GM12878 (cell line): ENCODE measurements around the gene FRRS1L. TPM values are rescaled to one million over a fixed set of nuclear protein-coding genes. Genes with fewer than 3 reads are reported as not detected.

Experiments used
- ATF7 ChIP-seq: fragments of 450-650 bp; IDR thresholded peaks from 2 replicates; pipeline ENCODE4 v1.6.1; 2016; ENCODE audit warnings: low read depth, mild to moderate bottlenecking
- BHLHE40 ChIP-seq, 2 experiments: fragments of 450-650 bp in 1 of 2; IDR thresholded peaks; 2 replicates each; pipeline ENCODE4 v1.6.1; 2011 to 2017; ENCODE audit warnings: low read depth in 2 of 2, borderline replicate concordance in 1 of 2, improper control_type of control experiment in 1 of 2, low read length in 1 of 2, mild to moderate bottlenecking in 1 of 2
- CHD1 ChIP-seq: IDR thresholded peaks from 2 replicates; pipeline ENCODE4 v1.6.1; 2012; ENCODE audit warnings: low read depth, low read length, improper control_type of control experiment
- DPF2 ChIP-seq: fragments of 450-650 bp; IDR thresholded peaks from 2 replicates; pipeline ENCODE4 v1.6.1; 2017; ENCODE audit warnings: mild to moderate bottlenecking
- EED ChIP-seq: sonication (generic); IDR thresholded peaks from 2 replicates; pipeline ENCODE4 v1.6.1; 2016; ENCODE audit warnings: antibody characterized with exemption, low read depth
- EZH2 ChIP-seq: IDR thresholded peaks from 2 replicates; pipeline ENCODE4 v1.6.1; 2012; ENCODE audit warnings: low read depth, mild to moderate bottlenecking, control low read depth, inconsistent platforms, low read length, borderline replicate concordance; ENCODE audit not compliant: control insufficient read depth
- IRF4 ChIP-seq: IDR thresholded peaks from 2 replicates; pipeline ENCODE4 v1.6.1; 2011; ENCODE audit warnings: low read depth, low read length
- JUNB ChIP-seq: IDR thresholded peaks from 2 replicates; pipeline ENCODE4 v1.6.1; 2016; ENCODE audit warnings: antibody characterized with exemption, mild to moderate bottlenecking
- MTA2 ChIP-seq: fragments of 450-650 bp; IDR thresholded peaks from 2 replicates; pipeline ENCODE4 v1.6.1; 2016; ENCODE audit warnings: low read depth, mild to moderate bottlenecking, moderate library complexity
- NBN ChIP-seq: fragments of 450-650 bp; IDR thresholded peaks from 2 replicates; pipeline ENCODE4 v1.6.1; 2016
- PAX8 ChIP-seq: fragments of 450-650 bp; IDR thresholded peaks from 2 replicates; pipeline ENCODE4 v1.6.1; 2017; ENCODE audit warnings: mild to moderate bottlenecking, moderate library complexity
- POLR2AphosphoS2 ChIP-seq: IDR thresholded peaks from 2 replicates; pipeline ENCODE4 v1.6.1; 2011; ENCODE audit warnings: low read depth, mild to moderate bottlenecking, low read length, improper control_type of control experiment, moderate library complexity
- RUNX3 ChIP-seq: IDR thresholded peaks from 2 replicates; pipeline ENCODE4 v1.6.1; 2012; ENCODE audit warnings: low read length, inconsistent platforms
- SPI1 ChIP-seq: IDR thresholded peaks from 2 replicates; pipeline ENCODE4 v1.6.1; 2011; ENCODE audit warnings: low read depth, mild to moderate bottlenecking, low read length, moderate library complexity, borderline replicate concordance; ENCODE audit not compliant: insufficient read depth
- STAT1 ChIP-seq: fragments of 450-650 bp; conservative IDR thresholded peaks from 2 replicates; pipeline ENCODE4 v1.6.1; 2014; ENCODE audit warnings: antibody characterized with exemption, mild to moderate bottlenecking
- STAT3 ChIP-seq: IDR thresholded peaks from 2 replicates; pipeline ENCODE4 v1.6.1; 2011; ENCODE audit warnings: low read depth, low read length, improper control_type of control experiment
- ZNF274 ChIP-seq: IDR thresholded peaks from one replicate; pipeline ENCODE4 v1.8.0; 2011; ENCODE audit not compliant: insufficient read length, insufficient read depth
- ZNF384 ChIP-seq: IDR thresholded peaks from 2 replicates; pipeline ENCODE4 v1.6.1; 2012; ENCODE audit warnings: low read depth, mild to moderate bottlenecking, low read length, improper control_type of control experiment, borderline replicate concordance
- polyA plus RNA-seq, 11 experiments: library from polyadenylated mRNA; depleted of rRNA in 4 of 11; unstranded in 6 of 11; stranded (reverse) in 5 of 11; fragments of >200 nt; fragmentation: Nextera tagmentation in 4 of 11; fragmentation: Illumina TruSeq in 1 of 11; extraction: Ambion mirVana in 4 of 11; extraction: Trizol in 1 of 11; gene quantifications; 1 replicate in 1 of 11; 2 replicates in 10 of 11; pipeline versions ENCODE4 v1.2.1 to v1.2.3, GENCODE V29; 2011 to 2016; ENCODE audit warnings: inconsistent platforms in 2 of 11, missing spikeins in 2 of 11, low read depth in 1 of 11
- total RNA-seq, 4 experiments: library from RNA; depleted of rRNA in 3 of 4; stranded (reverse); fragments of >200 nt in 3 of 4; fragmentation: Illumina TruSeq in 1 of 4; extraction: Trizol in 1 of 4; gene quantifications; 2 replicates each; pipeline versions ENCODE4 v1.2.1 to v1.2.3, GENCODE V29; 2013 to 2021
- TF ChIP-seq, protein P1 (sequence below): fragments of 450-650 bp; IDR thresholded peaks from 2 replicates; pipeline ENCODE4 v1.6.1; 2017; ENCODE audit warnings: mild to moderate bottlenecking, moderate library complexity
- TF ChIP-seq, protein P2 (sequence below): IDR thresholded peaks from 2 replicates; pipeline ENCODE4 v1.6.1; 2011; ENCODE audit warnings: mild to moderate bottlenecking, low read depth, low read length, moderate library complexity; ENCODE audit not compliant: insufficient replicate concordance
- TF ChIP-seq, protein P3 (sequence below): IDR thresholded peaks from 2 replicates; pipeline ENCODE4 v1.6.1; 2011; ENCODE audit warnings: low read depth, low read length, improper control_type of control experiment, borderline replicate concordance
- TF ChIP-seq, protein P4 (sequence below): IDR thresholded peaks from 2 replicates; pipeline ENCODE4 v1.6.1; 2011; ENCODE audit warnings: borderline replicate concordance, low read depth, mild to moderate bottlenecking, moderate library complexity, low read length; ENCODE audit not compliant: insufficient read depth, poor library complexity, severe bottlenecking
- TF ChIP-seq, protein P5 (sequence below): fragments of 450-650 bp; IDR thresholded peaks from 2 replicates; pipeline ENCODE4 v1.6.1; 2017; ENCODE audit warnings: low read depth, mild to moderate bottlenecking, moderate library complexity

Gene FRRS1L
- total and polyA plus RNA-seq, 10 of the 15 experiments (the other 5 are each of a cell fraction or from before 2014, with no cell fraction given) = not detected

DNA sequence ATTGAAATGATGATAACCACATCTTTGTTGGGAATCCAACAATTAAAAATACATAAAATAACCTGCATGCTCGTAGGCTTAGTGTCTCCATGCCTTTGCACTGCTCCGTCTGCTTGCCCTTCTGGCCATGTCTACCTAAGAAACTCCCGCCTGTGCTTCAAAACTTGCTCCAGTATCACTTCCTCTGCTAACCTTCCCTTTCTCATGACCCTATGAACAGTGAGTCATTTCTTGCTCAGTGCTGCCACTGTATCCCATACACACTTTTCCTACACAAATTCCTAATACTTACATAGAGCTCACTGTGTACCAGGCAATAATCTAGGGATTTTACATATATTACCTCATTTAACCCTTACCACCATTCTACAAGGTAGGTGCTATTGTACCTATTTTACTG is 80.8 kb downstream of the FRRS1L start (continued):
- TF ChIP-seq, protein P1, sequence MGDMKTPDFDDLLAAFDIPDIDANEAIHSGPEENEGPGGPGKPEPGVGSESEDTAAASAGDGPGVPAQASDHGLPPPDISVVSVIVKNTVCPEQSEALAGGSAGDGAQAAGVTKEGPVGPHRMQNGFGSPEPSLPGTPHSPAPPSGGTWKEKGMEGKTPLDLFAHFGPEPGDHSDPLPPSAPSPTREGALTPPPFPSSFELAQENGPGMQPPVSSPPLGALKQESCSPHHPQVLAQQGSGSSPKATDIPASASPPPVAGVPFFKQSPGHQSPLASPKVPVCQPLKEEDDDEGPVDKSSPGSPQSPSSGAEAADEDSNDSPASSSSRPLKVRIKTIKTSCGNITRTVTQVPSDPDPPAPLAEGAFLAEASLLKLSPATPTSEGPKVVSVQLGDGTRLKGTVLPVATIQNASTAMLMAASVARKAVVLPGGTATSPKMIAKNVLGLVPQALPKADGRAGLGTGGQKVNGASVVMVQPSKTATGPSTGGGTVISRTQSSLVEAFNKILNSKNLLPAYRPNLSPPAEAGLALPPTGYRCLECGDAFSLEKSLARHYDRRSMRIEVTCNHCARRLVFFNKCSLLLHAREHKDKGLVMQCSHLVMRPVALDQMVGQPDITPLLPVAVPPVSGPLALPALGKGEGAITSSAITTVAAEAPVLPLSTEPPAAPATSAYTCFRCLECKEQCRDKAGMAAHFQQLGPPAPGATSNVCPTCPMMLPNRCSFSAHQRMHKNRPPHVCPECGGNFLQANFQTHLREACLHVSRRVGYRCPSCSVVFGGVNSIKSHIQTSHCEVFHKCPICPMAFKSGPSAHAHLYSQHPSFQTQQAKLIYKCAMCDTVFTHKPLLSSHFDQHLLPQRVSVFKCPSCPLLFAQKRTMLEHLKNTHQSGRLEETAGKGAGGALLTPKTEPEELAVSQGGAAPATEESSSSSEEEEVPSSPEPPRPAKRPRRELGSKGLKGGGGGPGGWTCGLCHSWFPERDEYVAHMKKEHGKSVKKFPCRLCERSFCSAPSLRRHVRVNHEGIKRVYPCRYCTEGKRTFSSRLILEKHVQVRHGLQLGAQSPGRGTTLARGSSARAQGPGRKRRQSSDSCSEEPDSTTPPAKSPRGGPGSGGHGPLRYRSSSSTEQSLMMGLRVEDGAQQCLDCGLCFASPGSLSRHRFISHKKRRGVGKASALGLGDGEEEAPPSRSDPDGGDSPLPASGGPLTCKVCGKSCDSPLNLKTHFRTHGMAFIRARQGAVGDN = no peak
- no peak for TF ChIP-seq EZH2
- TF ChIP-seq, protein P2, sequence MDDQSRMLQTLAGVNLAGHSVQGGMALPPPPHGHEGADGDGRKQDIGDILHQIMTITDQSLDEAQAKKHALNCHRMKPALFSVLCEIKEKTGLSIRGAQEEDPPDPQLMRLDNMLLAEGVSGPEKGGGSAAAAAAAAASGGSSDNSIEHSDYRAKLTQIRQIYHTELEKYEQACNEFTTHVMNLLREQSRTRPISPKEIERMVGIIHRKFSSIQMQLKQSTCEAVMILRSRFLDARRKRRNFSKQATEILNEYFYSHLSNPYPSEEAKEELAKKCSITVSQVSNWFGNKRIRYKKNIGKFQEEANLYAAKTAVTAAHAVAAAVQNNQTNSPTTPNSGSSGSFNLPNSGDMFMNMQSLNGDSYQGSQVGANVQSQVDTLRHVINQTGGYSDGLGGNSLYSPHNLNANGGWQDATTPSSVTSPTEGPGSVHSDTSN = no peak
- TF ChIP-seq NBN = 0 out of 2 replicates have a peak, but pooled peaks have one; percentile 23
- TF ChIP-seq, protein P3, sequence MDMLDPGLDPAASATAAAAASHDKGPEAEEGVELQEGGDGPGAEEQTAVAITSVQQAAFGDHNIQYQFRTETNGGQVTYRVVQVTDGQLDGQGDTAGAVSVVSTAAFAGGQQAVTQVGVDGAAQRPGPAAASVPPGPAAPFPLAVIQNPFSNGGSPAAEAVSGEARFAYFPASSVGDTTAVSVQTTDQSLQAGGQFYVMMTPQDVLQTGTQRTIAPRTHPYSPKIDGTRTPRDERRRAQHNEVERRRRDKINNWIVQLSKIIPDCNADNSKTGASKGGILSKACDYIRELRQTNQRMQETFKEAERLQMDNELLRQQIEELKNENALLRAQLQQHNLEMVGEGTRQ = no peak
- peak; percentile 70 for TF ChIP-seq JUNB
- peak; percentile 70; the same call in 1 of the 2 replicates for TF ChIP-seq DPF2
- peak; percentile 50 for TF ChIP-seq RUNX3
- no peak for TF ChIP-seq STAT3
- TF ChIP-seq, protein P4, sequence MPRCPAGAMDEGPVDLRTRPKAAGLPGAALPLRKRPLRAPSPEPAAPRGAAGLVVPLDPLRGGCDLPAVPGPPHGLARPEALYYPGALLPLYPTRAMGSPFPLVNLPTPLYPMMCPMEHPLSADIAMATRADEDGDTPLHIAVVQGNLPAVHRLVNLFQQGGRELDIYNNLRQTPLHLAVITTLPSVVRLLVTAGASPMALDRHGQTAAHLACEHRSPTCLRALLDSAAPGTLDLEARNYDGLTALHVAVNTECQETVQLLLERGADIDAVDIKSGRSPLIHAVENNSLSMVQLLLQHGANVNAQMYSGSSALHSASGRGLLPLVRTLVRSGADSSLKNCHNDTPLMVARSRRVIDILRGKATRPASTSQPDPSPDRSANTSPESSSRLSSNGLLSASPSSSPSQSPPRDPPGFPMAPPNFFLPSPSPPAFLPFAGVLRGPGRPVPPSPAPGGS = peak; percentile 61
- no peak for TF ChIP-seq CHD1
- TF ChIP-seq POLR2AphosphoS2 = no peak
- TF ChIP-seq SPI1 = peak; percentile 95
- peak; percentile 91 for TF ChIP-seq EED
- no peak for TF ChIP-seq ZNF274
- peak; percentile 31; the same call in 1 of the 2 replicates for TF ChIP-seq MTA2
- peak; percentile 28; the same call in 1 of the 2 replicates for TF ChIP-seq ATF7
- TF ChIP-seq IRF4 = peak; percentile 81
- TF ChIP-seq, protein P5, sequence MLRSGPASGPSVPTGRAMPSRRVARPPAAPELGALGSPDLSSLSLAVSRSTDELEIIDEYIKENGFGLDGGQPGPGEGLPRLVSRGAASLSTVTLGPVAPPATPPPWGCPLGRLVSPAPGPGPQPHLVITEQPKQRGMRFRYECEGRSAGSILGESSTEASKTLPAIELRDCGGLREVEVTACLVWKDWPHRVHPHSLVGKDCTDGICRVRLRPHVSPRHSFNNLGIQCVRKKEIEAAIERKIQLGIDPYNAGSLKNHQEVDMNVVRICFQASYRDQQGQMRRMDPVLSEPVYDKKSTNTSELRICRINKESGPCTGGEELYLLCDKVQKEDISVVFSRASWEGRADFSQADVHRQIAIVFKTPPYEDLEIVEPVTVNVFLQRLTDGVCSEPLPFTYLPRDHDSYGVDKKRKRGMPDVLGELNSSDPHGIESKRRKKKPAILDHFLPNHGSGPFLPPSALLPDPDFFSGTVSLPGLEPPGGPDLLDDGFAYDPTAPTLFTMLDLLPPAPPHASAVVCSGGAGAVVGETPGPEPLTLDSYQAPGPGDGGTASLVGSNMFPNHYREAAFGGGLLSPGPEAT = peak; percentile 65; the same call in 1 of the 2 replicates
- no peak for TF ChIP-seq STAT1
- no peak for TF ChIP-seq PAX8
- TF ChIP-seq BHLHE40 (IDR thresholded peaks at IDR 0.05; ENCODE audit: borderline replicate concordance in 1 of 2, low read depth in 2 of 2, low read length in 1 of 2) = 0 out of 4 replicates have a peak, but pooled peaks of 1 of the 2 experiments have one; percentile 9
- no peak for TF ChIP-seq ZNF384
